A549 (cell line): ENCODE measurements around the gene REM1.

ENCODE experiments used
- CTCF ChIP-seq: fragments of >200 bp; sonication (Bioruptor Twin); formaldehyde crosslinking; IDR thresholded peaks from 3 replicates; pipeline ENCODE4 v1.5.1; 2016
- E2F6 ChIP-seq: IDR thresholded peaks from 2 replicates; pipeline ENCODE4 v1.6.1; 2012; ENCODE audit warnings: low read depth, borderline replicate concordance
- GATA3 ChIP-seq: IDR thresholded peaks from 2 replicates; pipeline ENCODE4 v1.6.1; 2012; ENCODE audit warnings: borderline replicate concordance
- REST ChIP-seq: fragments of 200-600 bp; sonication (generic); IDR thresholded peaks from 2 replicates; pipeline ENCODE4 v1.6.1; 2016; ENCODE audit warnings: antibody characterized with exemption, mild to moderate bottlenecking, moderate library complexity
- USF2 ChIP-seq: fragments of 450-650 bp; IDR thresholded peaks from 2 replicates; pipeline ENCODE4 v1.6.1; 2014; ENCODE audit warnings: antibody characterized with exemption

GRCh38 chr20:31500527-31500926 lies 25.4 kb downstream of the REM1 start:
- TF ChIP-seq GATA3 (no peak), CTCF (no peak), REST (no peak), E2F6 (no peak), USF2 (no peak)
